ENCODE measurements around the gene CCNF. TPM values are rescaled to one million over a fixed set of nuclear protein-coding genes. Genes with fewer than 3 reads are reported as not detected.

CCNF gene
- total RNA-seq, 3 donors from 2014 or later: 6.7 to 7.5 (median 7.4) TPM

- H3K4me1 Mint-ChIP-seq (ENCODE audit: low read depth): peaks cover 12% of the 10 kb centered on the region
These were observed 58.8 kb downstream of the CCNF start for GRCh38 chr16:2487903-2488531.

DNA sequence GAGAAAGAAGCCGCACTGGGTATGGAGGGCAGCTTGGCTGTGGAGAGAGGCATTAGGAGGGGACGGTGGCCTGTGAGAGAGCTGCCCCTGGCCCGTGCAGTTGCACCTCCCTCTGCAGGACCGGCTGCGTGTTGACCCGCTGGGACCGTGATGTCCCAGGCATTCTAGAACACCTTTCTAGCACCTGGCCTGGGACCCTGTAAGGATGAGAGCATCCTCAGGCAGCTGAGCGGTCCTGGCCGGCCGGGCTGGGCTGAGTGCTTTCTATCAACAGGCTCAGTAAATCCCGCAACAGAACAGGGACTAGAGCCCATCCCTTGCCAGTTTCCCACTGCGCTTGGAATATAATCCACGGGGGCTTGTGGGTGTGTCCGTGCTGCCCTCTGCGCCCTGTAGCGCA, 60.3 kb downstream of the CCNF start:
- H3K27me3 Mint-ChIP-seq (ENCODE audit: low read depth): no peaks in the 10 kb centered on the region
- peaks cover 12% of the 10 kb centered on the region for H3K4me1 Mint-ChIP-seq (ENCODE audit: low read depth)
- H3K4me3 Mint-ChIP-seq: no peak overlapping the region
- DNase-seq: no peak
- H3K36me3 Mint-ChIP-seq (ENCODE audit: insufficient read depth): no peaks in the 10 kb centered on the region
- no peak for ATAC-seq
- H3K9me3 Mint-ChIP-seq: no peaks in the 10 kb centered on the region

More at GRCh38 chr16:2487903-2488531, 58.8 kb downstream of the CCNF start:
- Mint-ChIP-seq H3K36me3 (ENCODE audit: insufficient read depth) (no peaks in the 10 kb centered on the region), H3K4me3 (no peak overlapping the region), H3K27me3 (ENCODE audit: low read depth) (no peaks in the 10 kb centered on the region), H3K9me3 (no peaks in the 10 kb centered on the region)
- no peak for DNase-seq
- no peak for ATAC-seq

DNA sequence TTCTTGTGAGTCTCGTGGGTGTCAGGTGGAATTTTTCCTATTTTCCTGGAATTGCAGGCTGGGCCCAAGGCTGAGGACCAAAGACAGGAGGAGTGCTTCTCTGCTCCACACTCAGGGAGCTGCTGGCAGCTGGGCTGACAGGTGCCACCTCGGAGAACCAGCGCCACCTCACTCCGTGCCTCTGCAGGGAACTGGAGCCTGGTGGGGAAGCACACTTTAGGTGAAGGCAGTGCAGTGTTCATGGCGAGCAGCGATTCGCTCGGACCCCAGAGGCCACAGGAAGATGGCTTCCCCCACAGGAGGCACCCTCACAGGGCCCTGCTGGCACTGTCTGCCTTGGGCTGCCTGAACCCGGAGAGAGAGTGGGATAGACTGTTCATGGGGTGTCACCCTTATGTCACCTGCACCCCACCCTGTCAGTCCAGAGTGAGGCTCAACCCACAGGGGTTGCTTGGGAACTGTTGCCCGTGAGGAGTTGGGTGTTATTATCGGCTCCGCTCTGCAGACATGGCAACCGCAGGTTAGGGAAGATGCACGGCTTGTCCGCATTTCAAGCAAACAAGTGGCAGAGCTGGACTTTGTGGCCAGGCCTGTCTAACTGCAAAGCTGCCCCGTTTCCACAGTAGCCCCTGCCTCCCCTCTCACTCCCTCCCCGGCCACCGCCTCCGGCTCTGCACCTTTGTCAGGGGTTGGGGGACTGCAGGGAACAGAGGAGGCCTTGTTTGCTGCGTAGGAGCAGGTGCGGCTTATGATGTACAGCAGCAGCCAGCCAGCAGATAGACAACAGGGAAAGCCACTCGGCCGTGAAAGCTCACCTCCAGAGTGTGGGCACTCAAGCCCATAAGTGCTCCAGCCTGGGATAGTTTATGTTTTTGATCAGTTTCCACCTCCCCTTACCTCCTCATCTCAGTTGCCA, 61.2 kb downstream of the CCNF start:
- ATAC-seq (no peak), DNase-seq (no peak)
- H3K9me3 Mint-ChIP-seq: no peaks in the 10 kb centered on the region
- H3K4me3 Mint-ChIP-seq: no peak overlapping the region
- H3K27me3 Mint-ChIP-seq (ENCODE audit: low read depth): no peaks in the 10 kb centered on the region
- H3K4me1 Mint-ChIP-seq (ENCODE audit: low read depth): peaks cover 12% of the 10 kb centered on the region
- no peaks in the 10 kb centered on the region for H3K36me3 Mint-ChIP-seq (ENCODE audit: insufficient read depth)

- H3K36me3 Mint-ChIP-seq (ENCODE audit: insufficient read depth): peaks cover 1% of the 10 kb centered on the region
These were observed 63.0 kb downstream of the CCNF start for GRCh38 chr16:2492292-2492691.

DNA sequence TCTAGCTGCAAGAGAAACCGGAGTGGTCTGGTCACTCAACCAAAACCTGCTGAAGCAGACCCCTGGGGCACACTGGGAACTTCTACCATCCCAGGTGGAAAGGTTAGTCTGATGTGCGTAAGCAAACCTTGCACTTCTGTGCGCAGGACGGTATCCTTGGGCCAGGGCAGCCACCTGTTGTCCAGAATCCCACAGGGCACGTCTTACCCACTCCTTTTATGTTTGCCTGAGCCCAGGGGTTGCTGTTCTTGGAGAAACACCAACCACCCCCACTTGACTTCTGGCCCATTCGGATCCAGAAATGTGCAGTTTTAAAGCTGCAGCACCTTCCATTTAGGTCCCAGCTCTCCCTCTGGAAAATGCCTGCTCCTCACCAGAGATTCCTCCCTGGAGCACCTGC, 64.4 kb downstream of the CCNF start:
- Mint-ChIP-seq H3K4me1 (ENCODE audit: low read depth) (no peaks in the 10 kb centered on the region), H3K36me3 (ENCODE audit: insufficient read depth) (peaks cover 4% of the 10 kb centered on the region), H3K4me3 (no peak overlapping the region), H3K27me3 (ENCODE audit: low read depth) (no peaks in the 10 kb centered on the region), H3K9me3 (no peaks in the 10 kb centered on the region)
- DNase-seq (no peak), ATAC-seq (no peak)

More at GRCh38 chr16:2492292-2492691, 63.0 kb downstream of the CCNF start:
- peaks cover 4% of the 10 kb centered on the region for H3K4me1 Mint-ChIP-seq (ENCODE audit: low read depth)
- H3K4me3 Mint-ChIP-seq: no peak overlapping the region
- no peaks in the 10 kb centered on the region for H3K9me3 Mint-ChIP-seq
- H3K27me3 Mint-ChIP-seq (ENCODE audit: low read depth): no peaks in the 10 kb centered on the region
- ATAC-seq (no peak), DNase-seq (no peak)

- ATAC-seq (no peak), DNase-seq (no peak)
- Mint-ChIP-seq H3K4me3 (no peak overlapping the region), H3K36me3 (ENCODE audit: insufficient read depth) (peaks cover 4% of the 10 kb centered on the region), H3K27me3 (ENCODE audit: low read depth) (no peaks in the 10 kb centered on the region), H3K4me1 (ENCODE audit: low read depth) (no peaks in the 10 kb centered on the region), H3K9me3 (no peaks in the 10 kb centered on the region)
These were observed 65.4 kb downstream of the CCNF start for GRCh38 chr16:2494616-2495015.

- DNase-seq (no peak), ATAC-seq (no peak)
- H3K27me3 Mint-ChIP-seq (ENCODE audit: low read depth): no peaks in the 10 kb centered on the region
- H3K4me1 Mint-ChIP-seq (ENCODE audit: low read depth): no peaks in the 10 kb centered on the region
- H3K4me3 Mint-ChIP-seq: no peak overlapping the region
- peaks cover 4% of the 10 kb centered on the region for H3K36me3 Mint-ChIP-seq (ENCODE audit: insufficient read depth)
- no peaks in the 10 kb centered on the region for H3K9me3 Mint-ChIP-seq
These were observed 65.8 kb downstream of the CCNF start for GRCh38 chr16:2495041-2495440.

DNA sequence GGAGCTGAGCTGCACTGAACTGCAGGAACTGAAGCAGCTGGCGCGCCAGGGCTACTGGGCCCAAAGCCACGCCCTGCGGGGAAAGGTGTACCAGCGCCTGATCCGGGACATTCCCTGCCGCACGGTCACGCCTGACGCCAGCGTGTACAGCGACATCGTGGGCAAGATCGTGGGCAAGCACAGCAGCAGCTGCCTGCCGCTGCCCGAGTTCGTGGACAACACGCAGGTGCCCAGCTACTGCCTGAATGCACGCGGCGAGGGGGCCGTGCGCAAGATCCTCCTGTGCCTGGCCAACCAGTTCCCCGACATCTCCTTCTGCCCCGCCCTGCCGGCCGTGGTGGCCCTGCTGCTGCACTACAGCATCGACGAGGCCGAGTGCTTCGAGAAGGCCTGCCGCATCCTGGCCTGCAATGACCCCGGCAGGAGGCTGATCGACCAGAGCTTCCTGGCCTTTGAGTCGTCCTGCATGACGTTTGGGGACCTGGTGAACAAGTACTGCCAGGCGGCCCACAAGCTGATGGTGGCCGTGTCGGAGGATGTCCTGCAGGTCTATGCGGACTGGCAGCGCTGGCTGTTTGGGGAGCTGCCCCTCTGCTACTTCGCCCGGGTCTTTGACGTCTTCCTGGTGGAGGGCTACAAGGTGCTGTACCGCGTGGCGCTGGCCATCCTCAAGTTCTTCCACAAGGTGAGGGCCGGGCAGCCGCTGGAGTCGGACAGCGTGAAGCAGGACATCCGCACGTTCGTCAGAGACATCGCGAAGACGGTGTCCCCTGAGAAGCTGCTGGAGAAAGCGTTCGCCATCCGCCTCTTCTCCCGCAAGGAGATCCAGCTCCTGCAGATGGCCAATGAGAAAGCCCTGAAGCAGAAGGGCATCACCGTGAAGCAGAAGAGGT, 67.2 kb downstream of the CCNF start:
- no peak overlapping the region for H3K4me3 Mint-ChIP-seq
- H3K9me3 Mint-ChIP-seq: no peaks in the 10 kb centered on the region
- H3K4me1 Mint-ChIP-seq (ENCODE audit: low read depth): no peaks in the 10 kb centered on the region
- peaks cover 4% of the 10 kb centered on the region for H3K36me3 Mint-ChIP-seq (ENCODE audit: insufficient read depth)
- DNase-seq (no peak), ATAC-seq (no peak)
- H3K27me3 Mint-ChIP-seq (ENCODE audit: low read depth): no peaks in the 10 kb centered on the region

GRCh38 chr16:2497116-2497630, 67.9 kb downstream of the CCNF start:
- Mint-ChIP-seq H3K4me3 (no peak overlapping the region), H3K27me3 (ENCODE audit: low read depth) (no peaks in the 10 kb centered on the region), H3K36me3 (ENCODE audit: insufficient read depth) (peaks cover 4% of the 10 kb centered on the region), H3K9me3 (no peaks in the 10 kb centered on the region), H3K4me1 (ENCODE audit: low read depth) (no peaks in the 10 kb centered on the region)
- no peak for DNase-seq
- ATAC-seq: no peak

GRCh38 chr16:2497695-2498484, 68.6 kb downstream of the CCNF start:
- Mint-ChIP-seq H3K36me3 (ENCODE audit: insufficient read depth) (peaks cover 4% of the 10 kb centered on the region), H3K4me3 (no peak overlapping the region), H3K4me1 (ENCODE audit: low read depth) (no peaks in the 10 kb centered on the region), H3K27me3 (ENCODE audit: low read depth) (no peaks in the 10 kb centered on the region), H3K9me3 (no peaks in the 10 kb centered on the region)
- DNase-seq (no peak), ATAC-seq (no peak)

GRCh38 chr16:2498531-2499253, 69.4 kb downstream of the CCNF start:
- no peak for ATAC-seq
- Mint-ChIP-seq H3K4me1 (ENCODE audit: low read depth) (no peaks in the 10 kb centered on the region), H3K4me3 (no peak overlapping the region), H3K36me3 (ENCODE audit: insufficient read depth) (peaks cover 4% of the 10 kb centered on the region), H3K27me3 (ENCODE audit: low read depth) (no peaks in the 10 kb centered on the region), H3K9me3 (no peaks in the 10 kb centered on the region)
- DNase-seq: no peak

- no peaks in the 10 kb centered on the region for H3K9me3 Mint-ChIP-seq
- no peaks in the 10 kb centered on the region for H3K4me1 Mint-ChIP-seq (ENCODE audit: low read depth)
- DNase-seq (no peak), ATAC-seq (no peak)
- peaks cover 4% of the 10 kb centered on the region for H3K36me3 Mint-ChIP-seq (ENCODE audit: insufficient read depth)
- no peaks in the 10 kb centered on the region for H3K27me3 Mint-ChIP-seq (ENCODE audit: low read depth)
- no peak overlapping the region for H3K4me3 Mint-ChIP-seq
These were observed 70.2 kb downstream of the CCNF start for GRCh38 chr16:2499454-2499853.

GRCh38 chr16:2499890-2500429, 70.7 kb downstream of the CCNF start:
- Mint-ChIP-seq H3K36me3 (ENCODE audit: insufficient read depth) (peaks cover 4% of the 10 kb centered on the region), H3K27me3 (ENCODE audit: low read depth) (no peaks in the 10 kb centered on the region), H3K4me1 (ENCODE audit: low read depth) (no peaks in the 10 kb centered on the region), H3K4me3 (no peak overlapping the region), H3K9me3 (no peaks in the 10 kb centered on the region)
- DNase-seq (no peak), ATAC-seq (no peak)

All from activated T-cell treated with anti-CD3 and anti-CD28 coated beads, Interleukin-2, amount 50 U/mL, for 4 hours (primary cell).